HL-60 (cell line): Measurements from ENCODE around the gene GIPC3.

Experiments
- CTCF ChIP-seq: IDR thresholded peaks from one replicate; pipeline ENCODE4 v1.5.1; 2011; ENCODE audit warnings: low read length, control low read depth, inconsistent platforms; ENCODE audit not compliant: insufficient read depth
- POLR2AphosphoS5 ChIP-seq: IDR thresholded peaks from 2 replicates; pipeline ENCODE4 v1.6.1; 2012; ENCODE audit warnings: low read depth
- SPI1 ChIP-seq: IDR thresholded peaks from 2 replicates; pipeline ENCODE4 v1.6.1; 2012; ENCODE audit warnings: low read depth, mild to moderate bottlenecking, borderline replicate concordance
- TF ChIP-seq, protein P1 (sequence below): IDR thresholded peaks from 2 replicates; pipeline ENCODE4 v1.6.1; 2012; ENCODE audit warnings: low read depth; ENCODE audit not compliant: insufficient replicate concordance

DNA sequence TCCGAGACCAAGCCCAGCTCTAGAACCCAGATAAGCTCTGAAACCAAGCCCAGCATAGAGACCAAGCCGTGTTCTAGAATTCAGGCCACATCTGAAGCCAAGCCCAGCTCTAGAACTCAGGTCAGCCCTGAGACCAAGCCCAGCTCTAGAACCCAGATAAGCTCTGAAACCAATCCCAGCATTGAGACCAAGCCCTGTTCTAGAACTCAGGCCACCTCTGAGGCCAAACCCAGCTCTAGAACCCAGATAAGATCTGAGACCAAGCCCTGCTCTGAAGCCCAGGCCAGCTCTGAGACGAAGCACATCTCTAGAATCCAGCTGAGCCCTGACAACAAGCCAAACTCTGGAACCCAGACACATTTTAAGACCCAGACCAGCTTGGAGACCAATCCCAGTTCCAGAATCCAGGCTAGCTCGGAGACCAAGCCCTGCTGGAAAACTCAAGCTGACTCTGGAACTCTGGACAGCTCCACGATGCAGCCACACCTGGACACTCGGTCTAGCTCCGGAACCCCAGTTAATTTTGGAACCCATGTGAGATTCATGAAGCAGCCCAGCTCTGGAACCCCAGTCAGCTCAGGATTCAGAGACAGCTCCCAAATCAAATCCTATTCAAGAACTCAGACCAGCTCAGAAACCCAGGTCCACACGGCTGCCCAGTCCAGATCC, 5.8 kb downstream of the GIPC3 start:
- TF ChIP-seq CTCF (no peak), POLR2AphosphoS5 (no peak), SPI1 (no peak)
- TF ChIP-seq, protein P1, sequence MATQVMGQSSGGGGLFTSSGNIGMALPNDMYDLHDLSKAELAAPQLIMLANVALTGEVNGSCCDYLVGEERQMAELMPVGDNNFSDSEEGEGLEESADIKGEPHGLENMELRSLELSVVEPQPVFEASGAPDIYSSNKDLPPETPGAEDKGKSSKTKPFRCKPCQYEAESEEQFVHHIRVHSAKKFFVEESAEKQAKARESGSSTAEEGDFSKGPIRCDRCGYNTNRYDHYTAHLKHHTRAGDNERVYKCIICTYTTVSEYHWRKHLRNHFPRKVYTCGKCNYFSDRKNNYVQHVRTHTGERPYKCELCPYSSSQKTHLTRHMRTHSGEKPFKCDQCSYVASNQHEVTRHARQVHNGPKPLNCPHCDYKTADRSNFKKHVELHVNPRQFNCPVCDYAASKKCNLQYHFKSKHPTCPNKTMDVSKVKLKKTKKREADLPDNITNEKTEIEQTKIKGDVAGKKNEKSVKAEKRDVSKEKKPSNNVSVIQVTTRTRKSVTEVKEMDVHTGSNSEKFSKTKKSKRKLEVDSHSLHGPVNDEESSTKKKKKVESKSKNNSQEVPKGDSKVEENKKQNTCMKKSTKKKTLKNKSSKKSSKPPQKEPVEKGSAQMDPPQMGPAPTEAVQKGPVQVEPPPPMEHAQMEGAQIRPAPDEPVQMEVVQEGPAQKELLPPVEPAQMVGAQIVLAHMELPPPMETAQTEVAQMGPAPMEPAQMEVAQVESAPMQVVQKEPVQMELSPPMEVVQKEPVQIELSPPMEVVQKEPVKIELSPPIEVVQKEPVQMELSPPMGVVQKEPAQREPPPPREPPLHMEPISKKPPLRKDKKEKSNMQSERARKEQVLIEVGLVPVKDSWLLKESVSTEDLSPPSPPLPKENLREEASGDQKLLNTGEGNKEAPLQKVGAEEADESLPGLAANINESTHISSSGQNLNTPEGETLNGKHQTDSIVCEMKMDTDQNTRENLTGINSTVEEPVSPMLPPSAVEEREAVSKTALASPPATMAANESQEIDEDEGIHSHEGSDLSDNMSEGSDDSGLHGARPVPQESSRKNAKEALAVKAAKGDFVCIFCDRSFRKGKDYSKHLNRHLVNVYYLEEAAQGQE: peak; percentile 29
